ENCODE results near the gene LRRC4C. TPM values are rescaled to one million over a fixed set of nuclear protein-coding genes. Genes with fewer than 3 reads are reported as not detected.

The LRRC4C gene
- total and polyA plus RNA-seq, 2 experiments from 2014 or later: not detected

GRCh38 chr11:40842750-40843339 is 616.6 kb downstream of the LRRC4C start:
- Histone ChIP-seq H3K79me2 (ENCODE audit: insufficient read depth) (no peaks in the 10 kb centered on the region), H3K36me3 (ENCODE audit: low read depth) (no peaks in the 10 kb centered on the region), H2AFZ (no peak overlapping the region), H3F3A (ENCODE audit: insufficient read depth) (no peaks in the 10 kb centered on the region), H3K4me1 (ENCODE audit: insufficient read depth) (no peaks in the 10 kb centered on the region), H3K9ac (no peak overlapping the region), H3K27ac (no peak overlapping the region), H3K4me3 (no peak overlapping the region), H4K20me1 (ENCODE audit: insufficient read depth) (no peaks in the 10 kb centered on the region), H3K27me3 (replicated peaks; ENCODE audit: insufficient read depth) (no peaks in the 10 kb centered on the region), H3K4me2 (ENCODE audit: unreplicated experiment) (no peak overlapping the region), H3K9me3 (ENCODE audit: low read depth) (no peaks in the 10 kb centered on the region), H3K9me2 (ENCODE audit: insufficient read depth) (no peaks in the 10 kb centered on the region)
- 15 to 27% methylated on average over 5 of the region's 5 CpGs for WGBS, 2 experiments (ENCODE audit: low coverage in 1 of 2, low lambda C conversion rate in 2 of 2, missing lambda C conversion rate in 2 of 2)
- in situ Hi-C loops (cut with MboI): no loop called here
- no peak for DNase-seq
- TF ChIP-seq EZH2phosphoT487 (IDR thresholded peaks at IDR 0.05; ENCODE audit: insufficient read depth, low read depth) (no peak), EZH2 (IDR thresholded peaks at IDR 0.05; ENCODE audit: insufficient read depth, poor library complexity, severe bottlenecking) (no peak)

DNA sequence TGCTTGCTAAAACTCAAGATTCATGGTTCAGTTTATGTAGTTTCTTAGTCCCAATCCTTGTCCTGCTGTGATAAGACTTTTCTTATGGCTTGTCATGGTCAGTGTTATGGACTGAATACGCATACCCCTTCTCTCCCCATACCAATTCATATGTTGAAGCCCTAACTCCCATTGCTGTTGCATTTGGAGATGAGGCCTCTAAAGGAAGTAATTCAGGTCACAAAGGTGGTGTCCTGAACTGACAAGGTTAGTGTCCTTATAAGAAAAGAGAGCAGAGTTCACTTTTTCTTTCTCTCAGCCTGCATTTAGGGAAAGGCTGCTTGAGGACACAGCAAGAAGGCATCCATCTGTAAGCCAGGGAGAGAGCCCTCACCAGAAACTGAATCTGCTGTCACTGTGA is 618.2 kb downstream of the LRRC4C start:
- H3K79me2 ChIP-seq (ENCODE audit: insufficient read depth): no peaks in the 10 kb centered on the region
- H3K27me3 ChIP-seq (replicated peaks; ENCODE audit: insufficient read depth): no peaks in the 10 kb centered on the region
- H3K9ac ChIP-seq: no peak overlapping the region
- H3F3A ChIP-seq (ENCODE audit: insufficient read depth): no peaks in the 10 kb centered on the region
- no peaks in the 10 kb centered on the region for H3K9me3 ChIP-seq (ENCODE audit: low read depth)
- H3K4me1 ChIP-seq (ENCODE audit: insufficient read depth): no peaks in the 10 kb centered on the region
- H3K27ac ChIP-seq: no peak overlapping the region
- H2AFZ ChIP-seq: no peak overlapping the region
- H3K4me3 ChIP-seq: no peak overlapping the region
- H3K4me2 ChIP-seq (ENCODE audit: unreplicated experiment): no peak overlapping the region
- in situ Hi-C loops (cut with MboI): no loop called here
- no peaks in the 10 kb centered on the region for H4K20me1 ChIP-seq (ENCODE audit: insufficient read depth)
- no peak for DNase-seq
- no peaks in the 10 kb centered on the region for H3K36me3 ChIP-seq (ENCODE audit: low read depth)
- no peaks in the 10 kb centered on the region for H3K9me2 ChIP-seq (ENCODE audit: insufficient read depth)
- no peak for TF ChIP-seq EZH2phosphoT487 (IDR thresholded peaks at IDR 0.05; ENCODE audit: insufficient read depth, low read depth)
- no peak for TF ChIP-seq EZH2 (IDR thresholded peaks at IDR 0.05; ENCODE audit: insufficient read depth, poor library complexity, severe bottlenecking)
- 30 to 40% methylated on average over 1 of the region's 1 CpG for WGBS, 2 experiments (ENCODE audit: low coverage in 1 of 2, low lambda C conversion rate in 2 of 2, missing lambda C conversion rate in 2 of 2)

DNA sequence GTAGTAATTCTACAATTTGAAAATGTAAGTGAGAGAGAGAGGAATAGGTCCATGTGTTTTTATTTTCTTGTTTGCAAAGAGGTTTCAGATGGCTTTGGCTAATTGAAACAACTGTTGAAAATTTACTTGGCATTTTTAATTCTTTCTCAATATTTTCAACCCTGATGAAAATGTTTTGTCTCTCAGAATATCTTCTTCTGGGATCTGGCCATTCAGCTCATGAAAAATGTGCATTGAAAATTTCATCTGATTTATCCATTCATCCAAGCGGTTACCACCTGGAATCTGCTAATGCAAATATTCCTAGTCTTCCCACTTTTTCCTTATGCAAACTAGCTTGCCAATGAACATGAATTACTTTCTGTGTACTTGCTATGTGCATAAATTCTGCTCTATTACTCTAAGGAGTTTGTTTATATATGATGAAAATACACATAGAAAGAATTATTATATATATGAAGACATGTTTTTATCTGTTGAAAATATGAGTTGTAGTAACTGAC is 621.2 kb downstream of the LRRC4C start:
- 0 to 4% methylated on average over 1 of the region's 1 CpG for WGBS, 2 experiments (ENCODE audit: low coverage in 1 of 2, low lambda C conversion rate in 2 of 2, missing lambda C conversion rate in 2 of 2)
- H4K20me1 ChIP-seq (ENCODE audit: insufficient read depth): no peaks in the 10 kb centered on the region
- in situ Hi-C loops (cut with MboI): no loop called here
- H3F3A ChIP-seq (ENCODE audit: insufficient read depth): no peaks in the 10 kb centered on the region
- TF ChIP-seq EZH2phosphoT487 (IDR thresholded peaks at IDR 0.05; ENCODE audit: insufficient read depth, low read depth): no peak
- TF ChIP-seq EZH2 (IDR thresholded peaks at IDR 0.05; ENCODE audit: insufficient read depth, poor library complexity, severe bottlenecking): no peak
- no peaks in the 10 kb centered on the region for H3K27me3 ChIP-seq (replicated peaks; ENCODE audit: insufficient read depth)
- no peaks in the 10 kb centered on the region for H3K9me3 ChIP-seq (ENCODE audit: low read depth)
- H3K36me3 ChIP-seq (ENCODE audit: low read depth): no peaks in the 10 kb centered on the region
- H3K4me1 ChIP-seq (ENCODE audit: insufficient read depth): no peaks in the 10 kb centered on the region
- H3K79me2 ChIP-seq (ENCODE audit: insufficient read depth): no peaks in the 10 kb centered on the region
- DNase-seq: no peak
- no peak overlapping the region for H3K4me3 ChIP-seq
- H3K4me2 ChIP-seq (ENCODE audit: unreplicated experiment): no peak overlapping the region
- no peak overlapping the region for H2AFZ ChIP-seq
- H3K9me2 ChIP-seq (ENCODE audit: insufficient read depth): no peaks in the 10 kb centered on the region
- H3K27ac ChIP-seq: no peak overlapping the region
- H3K9ac ChIP-seq: no peak overlapping the region

- no peak overlapping the region for H3K9ac ChIP-seq
- H3K36me3 ChIP-seq (ENCODE audit: low read depth): no peaks in the 10 kb centered on the region
- H4K20me1 ChIP-seq (ENCODE audit: insufficient read depth): no peaks in the 10 kb centered on the region
- TF ChIP-seq EZH2phosphoT487 (IDR thresholded peaks at IDR 0.05; ENCODE audit: insufficient read depth, low read depth): no peak
- no peak for TF ChIP-seq EZH2 (IDR thresholded peaks at IDR 0.05; ENCODE audit: insufficient read depth, poor library complexity, severe bottlenecking)
- H3K4me2 ChIP-seq (ENCODE audit: unreplicated experiment): no peak overlapping the region
- no peak overlapping the region for H3K4me3 ChIP-seq
- no peaks in the 10 kb centered on the region for H3F3A ChIP-seq (ENCODE audit: insufficient read depth)
- H3K4me1 ChIP-seq (ENCODE audit: insufficient read depth): no peaks in the 10 kb centered on the region
- no peaks in the 10 kb centered on the region for H3K27me3 ChIP-seq (replicated peaks; ENCODE audit: insufficient read depth)
- no peaks in the 10 kb centered on the region for H3K9me3 ChIP-seq (ENCODE audit: low read depth)
- no peak overlapping the region for H2AFZ ChIP-seq
- 17 to 19% methylated on average over 3 of the region's 3 CpGs for WGBS, 2 experiments (ENCODE audit: low coverage in 1 of 2, low lambda C conversion rate in 2 of 2, missing lambda C conversion rate in 2 of 2)
- in situ Hi-C loops (cut with MboI): no loop called here
- no peaks in the 10 kb centered on the region for H3K9me2 ChIP-seq (ENCODE audit: insufficient read depth)
- H3K27ac ChIP-seq: no peak overlapping the region
- H3K79me2 ChIP-seq (ENCODE audit: insufficient read depth): no peaks in the 10 kb centered on the region
- no peak for DNase-seq
Observed at GRCh38 chr11:40827116-40827515, 632.3 kb downstream of the LRRC4C start.
